ENCODE data around the gene UCMA. TPM values are rescaled to one million over a fixed set of nuclear protein-coding genes. Genes with fewer than 3 reads are reported as not detected.

Gene UCMA
- total RNA-seq, 1 experiment from 2014 or later = not detected

GRCh38 chr10:13272164-13272571 is 38.0 kb upstream of the UCMA start:
- no peaks in the 10 kb centered on the region for H3K4me1 ChIP-seq (ENCODE audit: insufficient read depth, low read length, poor library complexity, severe bottlenecking)
- intact Hi-C loops (cut with micrococcal nuclease; ENCODE audit: unreplicated experiment) = no loop called here
- BruUV-seq (replicated peaks) = no TSS peak
- POLR2A ChIA-PET (ENCODE audit: low non-redundant PET) = no interaction called here
- H3K4me3 ChIP-seq (ENCODE audit: low read depth, low read length, poor library complexity, severe bottlenecking) = no peak overlapping the region
- CTCF ChIA-PET = no interaction called here
- H3K36me3 ChIP-seq (ENCODE audit: insufficient read depth, low read length, poor library complexity, severe bottlenecking) = no peaks in the 10 kb centered on the region
- peak; percentile 23 for DNase-seq (ENCODE audit: low spot score)
- H3K27me3 ChIP-seq (replicated peaks; ENCODE audit: insufficient read depth, low read depth, low read length, poor library complexity) = no peaks in the 10 kb centered on the region
- no peak overlapping the region for H3K27ac ChIP-seq (ENCODE audit: low read depth, low read length, poor library complexity, severe bottlenecking)
- H3K9me3 ChIP-seq (ENCODE audit: low read depth, low read length, poor library complexity, severe bottlenecking) = no peaks in the 10 kb centered on the region
- TF ChIP-seq EZH2 (IDR thresholded peaks at IDR 0.05; ENCODE audit: borderline replicate concordance, low read depth, low read length, poor library complexity, severe bottlenecking) (no peak), CTCF (conservative IDR thresholded peaks at IDR 0.05; ENCODE audit: low read depth, low read length) (no peak)

GRCh38 chr10:13271552-13272163 is 37.5 kb upstream of the UCMA start:
- Histone ChIP-seq H3K27ac (ENCODE audit: low read depth, low read length, poor library complexity, severe bottlenecking) (no peak overlapping the region), H3K4me3 (ENCODE audit: low read depth, low read length, poor library complexity, severe bottlenecking) (no peak overlapping the region)
- POLR2A ChIA-PET (ENCODE audit: low non-redundant PET) = no interaction called here

GRCh38 chr10:13270877-13271551 is 36.8 kb upstream of the UCMA start:
- no peaks in the 10 kb centered on the region for H3K9me3 ChIP-seq (ENCODE audit: low read depth, low read length, poor library complexity, severe bottlenecking)
- H3K27me3 ChIP-seq (replicated peaks; ENCODE audit: insufficient read depth, low read depth, low read length, poor library complexity) = no peaks in the 10 kb centered on the region
- TF ChIP-seq CTCF (conservative IDR thresholded peaks at IDR 0.05; ENCODE audit: low read depth, low read length) (no peak), EZH2 (IDR thresholded peaks at IDR 0.05; ENCODE audit: borderline replicate concordance, low read depth, low read length, poor library complexity, severe bottlenecking) (no peak)
- H3K36me3 ChIP-seq (ENCODE audit: insufficient read depth, low read length, poor library complexity, severe bottlenecking) = no peaks in the 10 kb centered on the region
- H3K27ac ChIP-seq (ENCODE audit: low read depth, low read length, poor library complexity, severe bottlenecking) = no peak overlapping the region
- no peak for DNase-seq (ENCODE audit: low spot score)
- ChIA-PET CTCF (no interaction called here), POLR2A (ENCODE audit: low non-redundant PET) (no interaction called here)
- no TSS peak for BruUV-seq (replicated peaks)
- no peak overlapping the region for H3K4me3 ChIP-seq (ENCODE audit: low read depth, low read length, poor library complexity, severe bottlenecking)
- H3K4me1 ChIP-seq (ENCODE audit: insufficient read depth, low read length, poor library complexity, severe bottlenecking) = no peaks in the 10 kb centered on the region
- intact Hi-C loops (cut with micrococcal nuclease; ENCODE audit: unreplicated experiment) = no loop called here

More at GRCh38 chr10:13271552-13272163, 37.5 kb upstream of the UCMA start:
- TF ChIP-seq CTCF (conservative IDR thresholded peaks at IDR 0.05; ENCODE audit: low read depth, low read length) (peak; percentile 62), EZH2 (IDR thresholded peaks at IDR 0.05; ENCODE audit: borderline replicate concordance, low read depth, low read length, poor library complexity, severe bottlenecking) (no peak)
- H3K9me3 ChIP-seq (ENCODE audit: low read depth, low read length, poor library complexity, severe bottlenecking) = no peaks in the 10 kb centered on the region
- no peaks in the 10 kb centered on the region for H3K36me3 ChIP-seq (ENCODE audit: insufficient read depth, low read length, poor library complexity, severe bottlenecking)
- no peaks in the 10 kb centered on the region for H3K27me3 ChIP-seq (replicated peaks; ENCODE audit: insufficient read depth, low read depth, low read length, poor library complexity)
- peak; percentile 41 for DNase-seq (ENCODE audit: low spot score)
- CTCF ChIA-PET = no interaction called here
- intact Hi-C loops (cut with micrococcal nuclease; ENCODE audit: unreplicated experiment) = no loop called here
- no TSS peak for BruUV-seq (replicated peaks)
- H3K4me1 ChIP-seq (ENCODE audit: insufficient read depth, low read length, poor library complexity, severe bottlenecking) = no peaks in the 10 kb centered on the region

All from A673 (cell line).